Stimulated activated naive CD8-positive, alpha-beta T cell treated with anti-CD3 and anti-CD28 coated beads, Interleukin-15, Interleukin-2, amounts not matched to agents 100 ng/mL and 50 ng/mL, for 24 hours (primary cell): ENCODE measurements around the gene BLVRB.
"Not testable (repeated sequence)": the region's sequence is repeated elsewhere in the genome, so short reads cannot be mapped to it uniquely, and the experiment has no call there.

ENCODE experiments used
- H3K27ac Mint-ChIP-seq: one replicate; pipeline ENCODE4 v1.8.0; 2021; ENCODE audit warnings: mild to moderate bottlenecking, mixed read lengths
- H3K27me3 Mint-ChIP-seq: one replicate; pipeline ENCODE4 v1.8.0; 2021; ENCODE audit warnings: mixed read lengths
- H3K36me3 Mint-ChIP-seq: one replicate; pipeline ENCODE4 v1.8.0; 2021; ENCODE audit warnings: low read depth, mixed read lengths
- H3K4me1 Mint-ChIP-seq: one replicate; pipeline ENCODE4 v1.8.0; 2021; ENCODE audit warnings: low read depth, mixed read lengths
- H3K4me3 Mint-ChIP-seq: one replicate; pipeline ENCODE4 v1.8.0; 2021; ENCODE audit warnings: mild to moderate bottlenecking, mixed read lengths
- H3K9me3 Mint-ChIP-seq: one replicate; pipeline ENCODE4 v1.8.0; 2021; ENCODE audit warnings: mixed read lengths

BLVRB gene

GRCh38 chr19:40500678-40501530, 35.4 kb upstream of the BLVRB start:
- H3K4me3 Mint-ChIP-seq, H3K36me3 Mint-ChIP-seq, H3K27ac Mint-ChIP-seq, H3K9me3 Mint-ChIP-seq, H3K4me1 Mint-ChIP-seq: not testable (repeated sequence)
- peaks cover 16% of the 10 kb centered on the region for H3K27me3 Mint-ChIP-seq

GRCh38 chr19:40499320-40499719, 33.8 kb upstream of the BLVRB start:
- Mint-ChIP-seq H3K36me3 (no peaks in the 10 kb centered on the region), H3K9me3 (no peaks in the 10 kb centered on the region), H3K4me1 (no peaks in the 10 kb centered on the region), H3K27me3 (peaks cover 18% of the 10 kb centered on the region), H3K4me3 (no peak overlapping the region), H3K27ac (no peak overlapping the region)

- H3K9me3 Mint-ChIP-seq: no peaks in the 10 kb centered on the region
- H3K27ac Mint-ChIP-seq: no peak overlapping the region
- H3K4me3 Mint-ChIP-seq: no peak overlapping the region
- no peaks in the 10 kb centered on the region for H3K36me3 Mint-ChIP-seq
- H3K27me3 Mint-ChIP-seq: peaks cover 15% of the 10 kb centered on the region
- no peaks in the 10 kb centered on the region for H3K4me1 Mint-ChIP-seq
These were observed 31.7 kb upstream of the BLVRB start for GRCh38 chr19:40497214-40497613.

GRCh38 chr19:40494191-40494838, 28.8 kb upstream of the BLVRB start:
- Mint-ChIP-seq H3K27me3 (peaks cover 13% of the 10 kb centered on the region), H3K27ac (no peak overlapping the region), H3K9me3 (no peaks in the 10 kb centered on the region), H3K36me3 (no peaks in the 10 kb centered on the region), H3K4me1 (no peaks in the 10 kb centered on the region), H3K4me3 (no peak overlapping the region)

- no peak overlapping the region for H3K4me3 Mint-ChIP-seq
- H3K9me3 Mint-ChIP-seq: no peaks in the 10 kb centered on the region
- H3K27ac Mint-ChIP-seq: no peak overlapping the region
- peaks cover 13% of the 10 kb centered on the region for H3K27me3 Mint-ChIP-seq
- no peaks in the 10 kb centered on the region for H3K4me1 Mint-ChIP-seq
- no peaks in the 10 kb centered on the region for H3K36me3 Mint-ChIP-seq
These were observed 28.2 kb upstream of the BLVRB start for GRCh38 chr19:40493778-40494177.

GRCh38 chr19:40492274-40492673, 26.7 kb upstream of the BLVRB start:
- no peak overlapping the region for H3K4me3 Mint-ChIP-seq
- H3K27me3 Mint-ChIP-seq: peaks cover 22% of the 10 kb centered on the region
- no peaks in the 10 kb centered on the region for H3K9me3 Mint-ChIP-seq
- H3K4me1 Mint-ChIP-seq: no peaks in the 10 kb centered on the region
- H3K36me3 Mint-ChIP-seq: no peaks in the 10 kb centered on the region
- no peak overlapping the region for H3K27ac Mint-ChIP-seq

- H3K4me1 Mint-ChIP-seq: no peaks in the 10 kb centered on the region
These were observed 24.3 kb upstream of the BLVRB start for GRCh38 chr19:40489882-40490230.

GRCh38 chr19:40486017-40486416, 20.5 kb upstream of the BLVRB start:
- Mint-ChIP-seq H3K36me3 (no peaks in the 10 kb centered on the region), H3K4me1 (no peaks in the 10 kb centered on the region), H3K4me3 (no peak overlapping the region), H3K27me3 (peaks cover 20% of the 10 kb centered on the region), H3K27ac (no peak overlapping the region), H3K9me3 (no peaks in the 10 kb centered on the region)

More at GRCh38 chr19:40489882-40490230, 24.3 kb upstream of the BLVRB start:
- Mint-ChIP-seq H3K27ac (no peak overlapping the region), H3K4me3 (no peak overlapping the region), H3K36me3 (no peaks in the 10 kb centered on the region), H3K27me3 (peaks cover 22% of the 10 kb centered on the region), H3K9me3 (no peaks in the 10 kb centered on the region)

GRCh38 chr19:40475878-40476644, 10.5 kb upstream of the BLVRB start:
- H3K36me3 Mint-ChIP-seq, H3K4me1 Mint-ChIP-seq, H3K27ac Mint-ChIP-seq, H3K9me3 Mint-ChIP-seq, H3K4me3 Mint-ChIP-seq: not testable (repeated sequence)
- H3K27me3 Mint-ChIP-seq: peaks cover 12% of the 10 kb centered on the region

GRCh38 chr19:40474737-40475136, 9.2 kb upstream of the BLVRB start:
- Mint-ChIP-seq H3K36me3 (no peaks in the 10 kb centered on the region), H3K4me3 (no peak overlapping the region), H3K27me3 (peaks cover 9% of the 10 kb centered on the region), H3K4me1 (no peaks in the 10 kb centered on the region), H3K27ac (no peak overlapping the region), H3K9me3 (no peaks in the 10 kb centered on the region)

- Mint-ChIP-seq H3K27ac (no peak overlapping the region), H3K4me3 (no peak overlapping the region), H3K27me3 (peaks cover 11% of the 10 kb centered on the region), H3K36me3 (no peaks in the 10 kb centered on the region), H3K4me1 (peaks cover 3% of the 10 kb centered on the region), H3K9me3 (no peaks in the 10 kb centered on the region)
These were observed 7.0 kb upstream of the BLVRB start for GRCh38 chr19:40472516-40472915.

- peaks cover 4% of the 10 kb centered on the region for H3K36me3 Mint-ChIP-seq
- H3K9me3 Mint-ChIP-seq: no peaks in the 10 kb centered on the region
- H3K27ac Mint-ChIP-seq: no peak overlapping the region
- H3K27me3 Mint-ChIP-seq: peaks cover 14% of the 10 kb centered on the region
- no peak overlapping the region for H3K4me3 Mint-ChIP-seq
- peaks cover 10% of the 10 kb centered on the region for H3K4me1 Mint-ChIP-seq
These were observed 5.6 kb upstream of the BLVRB start for GRCh38 chr19:40471111-40471510.

GRCh38 chr19:40469011-40469410, 3.5 kb upstream of the BLVRB start:
- Mint-ChIP-seq H3K36me3 (peaks cover 4% of the 10 kb centered on the region), H3K27me3 (peaks cover 15% of the 10 kb centered on the region), H3K4me3 (no peak overlapping the region), H3K4me1 (peaks cover 27% of the 10 kb centered on the region), H3K27ac (no peak overlapping the region), H3K9me3 (no peaks in the 10 kb centered on the region)

GRCh38 chr19:40466985-40467734, 1.6 kb upstream of the BLVRB start, which contains the start of gene SPTBN4:
SPTBN4 (plus strand) TSS chr19:40467001; CDS start chr19:40472622, 5,621 bp downstream.
- Mint-ChIP-seq H3K4me3 (peak within 1 kb of the TSS; percentile 88), H3K36me3 (peaks cover 4% of the 10 kb centered on the region), H3K4me1 (peaks cover 30% of the 10 kb centered on the region), H3K9me3 (no peaks in the 10 kb centered on the region), H3K27me3 (peaks cover 15% of the 10 kb centered on the region), H3K27ac (peak within 1 kb of the TSS; percentile 95)
